SK-N-SH (cell line): ENCODE results near the gene ZNF503. TPM values are rescaled to one million over a fixed set of nuclear protein-coding genes. Genes with fewer than 3 reads are reported as not detected.

Experiments
- CTCF ChIA-PET: fragments of 300-600, 350-600 bp; formaldehyde crosslinking; extraction: SDS; loops from one replicate; lab custom pipeline; 2021; lab: Yijun Ruan, JAX
- POLR2A ChIA-PET: fragments of 350-600 bp; sonication (Branson Sonifier 250); formaldehyde crosslinking; extraction: SDS; loops from one replicate; lab custom pipeline; 2020; ENCODE audit warnings: antibody characterized with exemption, inconsistent platforms; lab: Yijun Ruan, JAX
- DNase-seq: peaks from one replicate; pipeline ENCODE4 v3.0.0; 2012
- H2AFZ ChIP-seq: fragments of 200-600 bp; sonication (generic); 2 replicates; pipeline ENCODE4 v1.8.1; 2016; ENCODE audit warnings: antibody characterized with exemption, mild to moderate bottlenecking, low read depth
- H3F3A ChIP-seq: fragments of 200-600 bp; sonication (generic); replicated peaks from 2 replicates; pipeline ENCODE3; 2016; ENCODE audit warnings: antibody characterized with exemption, mild to moderate bottlenecking; ENCODE audit not compliant: insufficient read depth
- H3K27ac ChIP-seq, 2 experiments: fragments of 200-500 bp in 1 of 2; fragments of 200-600 bp in 1 of 2; sonication (Bioruptor generic) in 1 of 2; sonication (generic), shearing (Covaris generic) in 1 of 2; 2 replicates each; pipeline versions ENCODE4 v1.5.1 to v1.6.1; 2014 to 2016; ENCODE audit warnings: low read depth in 2 of 2, inconsistent platforms in 1 of 2, low read length in 1 of 2, mild to moderate bottlenecking in 1 of 2, mixed read lengths in 1 of 2
- H3K27me3 ChIP-seq: fragments of 200-600 bp; sonication (generic), shearing (Covaris generic); 2 replicates; pipeline ENCODE4 v1.6.1; 2016; ENCODE audit warnings: mixed run types; ENCODE audit not compliant: insufficient read depth
- H3K36me3 ChIP-seq, 2 experiments: fragments of 200-500 bp in 1 of 2; fragments of 200-600 bp in 1 of 2; sonication (Bioruptor generic) in 1 of 2; sonication (generic) in 1 of 2; replicated peaks in 1 of 2; 2 replicates each; pipeline versions ENCODE3 to v1.5.1; 2014 to 2016; ENCODE audit warnings: low read length in 1 of 2, mild to moderate bottlenecking in 1 of 2; ENCODE audit not compliant: insufficient read depth in 2 of 2, control insufficient read depth in 1 of 2
- H3K4me1 ChIP-seq, 2 experiments: fragments of 200-500 bp in 1 of 2; fragments of 200-600 bp in 1 of 2; sonication (Bioruptor generic) in 1 of 2; sonication (generic), shearing (Covaris generic) in 1 of 2; 2 replicates each; pipeline versions ENCODE4 v1.5.1 to v1.6.1; 2014 to 2016; ENCODE audit warnings: low read depth in 1 of 2, low read length in 1 of 2, mixed run types in 1 of 2; ENCODE audit not compliant: insufficient read depth in 2 of 2, control insufficient read depth in 1 of 2
- H3K4me2 ChIP-seq: fragments of 200-600 bp; sonication (generic), shearing (Covaris generic); 2 replicates; pipeline ENCODE4 v1.6.1; 2017; ENCODE audit warnings: mixed run types
- H3K4me3 ChIP-seq, 2 experiments: fragments of 200-500 bp in 1 of 2; fragments of 200-600 bp in 1 of 2; sonication (Bioruptor generic) in 1 of 2; sonication (generic), shearing (Covaris generic) in 1 of 2; 2 replicates each; pipeline versions ENCODE4 v1.5.1 to v1.8.1; 2014 to 2016; ENCODE audit warnings: low read depth in 2 of 2, inconsistent platforms in 1 of 2, low read length in 1 of 2, mild to moderate bottlenecking in 1 of 2, mixed read lengths in 1 of 2, moderate library complexity in 1 of 2
- H3K79me2 ChIP-seq: fragments of 200-600 bp; sonication (generic); 2 replicates; pipeline ENCODE4 v1.8.1; 2017; ENCODE audit warnings: mild to moderate bottlenecking; ENCODE audit not compliant: insufficient read depth
- H3K9ac ChIP-seq: fragments of 200-600 bp; sonication (generic); 2 replicates; pipeline ENCODE4 v1.6.1; 2017; ENCODE audit warnings: mixed run types
- H3K9me2 ChIP-seq: fragments of 200-600 bp; sonication (generic); 2 replicates; pipeline ENCODE4 v1.6.1; 2017; ENCODE audit warnings: mixed run types
- H3K9me3 ChIP-seq: fragments of 200-600 bp; sonication (generic); 2 replicates; pipeline ENCODE4 v1.6.1; 2017; ENCODE audit warnings: mixed run types, mild to moderate bottlenecking, moderate library complexity
- H4K20me1 ChIP-seq: fragments of 200-600 bp; sonication (generic); 2 replicates; pipeline ENCODE4 v1.6.1; 2017; ENCODE audit warnings: mild to moderate bottlenecking, mixed run types; ENCODE audit not compliant: insufficient read depth
- ELF1 ChIP-seq: IDR thresholded peaks from 2 replicates; pipeline ENCODE4 v1.4.0; 2012
- MEF2A ChIP-seq: IDR thresholded peaks from 2 replicates; pipeline ENCODE4 v1.4.0; 2012; ENCODE audit warnings: low read depth, borderline replicate concordance
- NFIC ChIP-seq: IDR thresholded peaks from 2 replicates; pipeline ENCODE4 v1.4.0; 2012; ENCODE audit warnings: borderline replicate concordance
- RCOR1 ChIP-seq: fragments of 150-350 bp; IDR thresholded peaks from 2 replicates; pipeline ENCODE4 v1.6.1; 2017; ENCODE audit warnings: antibody characterized with exemption, low read length
- RFX5 ChIP-seq: IDR thresholded peaks from 2 replicates; pipeline ENCODE4 v1.6.1; 2012; ENCODE audit warnings: mild to moderate bottlenecking, improper control_type of control experiment, low read length
- SIN3A ChIP-seq: IDR thresholded peaks from 2 replicates; pipeline ENCODE4 v1.6.1; 2012; ENCODE audit warnings: low read depth, mild to moderate bottlenecking, low read length, moderate library complexity, borderline replicate concordance
- SMC3 ChIP-seq: IDR thresholded peaks from 2 replicates; pipeline ENCODE4 v1.6.1; 2012; ENCODE audit warnings: low read depth, low read length, improper control_type of control experiment
- TAF1 ChIP-seq: IDR thresholded peaks from 2 replicates; pipeline ENCODE4 v1.6.1; 2012; ENCODE audit warnings: low read depth, mild to moderate bottlenecking, low read length, moderate library complexity, borderline replicate concordance
- TCF12 ChIP-seq: IDR thresholded peaks from 2 replicates; pipeline ENCODE4 v1.4.0; 2012
- WGBS: methylation state at CpG from one replicate; pipeline ENCODE4 v1.1.6; 2017; ENCODE audit warnings: low lambda C conversion rate; 5-methylcytosine and 5-hydroxymethylcytosine counted together
- polyA plus RNA-seq, 3 experiments: library from polyadenylated mRNA; depleted of rRNA; stranded (reverse); fragments of >200 nt; gene quantifications; 2 replicates each; pipeline ENCODE4 v1.2.3, GENCODE V29; 2012
- TF ChIP-seq, protein P1 (sequence below): IDR thresholded peaks from 2 replicates; pipeline ENCODE4 v1.6.1; 2012; ENCODE audit warnings: mild to moderate bottlenecking, low read depth, low read length, moderate library complexity
- TF ChIP-seq, protein P2 (sequence below): fragments of 200-600 bp; sonication (generic); IDR thresholded peaks from 2 replicates; pipeline ENCODE4 v1.6.1; 2017; ENCODE audit warnings: antibody characterized with exemption, mild to moderate bottlenecking, moderate library complexity
- TF ChIP-seq, protein P3 (sequence below): IDR thresholded peaks from 2 replicates; pipeline ENCODE4 v1.4.0; 2012; ENCODE audit warnings: low read depth

ZNF503 gene
- polyA plus RNA-seq, 1 of the 3 experiments (the other 2 are of a cell fraction), result 5.9 TPM

DNA sequence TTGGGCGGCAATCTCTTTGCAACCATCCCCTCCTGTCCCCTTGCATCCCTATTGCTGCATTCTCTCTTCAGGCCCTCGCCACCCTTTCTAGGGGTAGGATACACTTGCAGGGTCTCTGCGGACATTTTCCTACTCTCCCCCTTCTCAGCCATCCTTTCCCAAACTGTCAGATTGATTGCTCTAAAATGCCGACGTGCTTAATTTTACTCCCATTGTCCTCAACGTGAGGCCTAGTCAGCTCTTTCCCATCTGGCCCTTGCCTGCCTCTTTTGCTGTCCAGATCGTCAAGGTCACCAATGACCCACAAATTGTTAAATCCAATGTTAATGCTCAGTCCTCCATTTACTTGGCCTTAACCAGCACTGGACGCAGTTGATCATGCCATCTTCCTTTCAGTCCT, 17.1 kb upstream of the ZNF503 start:
- ChIA-PET POLR2A (no interaction called here), CTCF (no interaction called here)
- no peak for DNase-seq
- Histone ChIP-seq H2AFZ (no peak overlapping the region), H3K9me3 (no peaks in the 10 kb centered on the region), H3K4me3 (no peak overlapping the region), H3K4me1 (no peaks in the 10 kb centered on the region; a peak in 1 of 4 replicates), H3K4me2 (no peak overlapping the region), H3F3A (no peaks in the 10 kb centered on the region), H3K27me3 (no peaks in the 10 kb centered on the region), H3K9ac (no peak overlapping the region), H3K9me2 (no peaks in the 10 kb centered on the region)
- WGBS, result 87% methylated on average over 8 of the region's 8 CpGs
- TF ChIP-seq RFX5 (no peak), TCF12 (no peak), ELF1 (no peak), RCOR1 (no peak), TAF1 (no peak), SIN3A (no peak)
- TF ChIP-seq, protein P1, sequence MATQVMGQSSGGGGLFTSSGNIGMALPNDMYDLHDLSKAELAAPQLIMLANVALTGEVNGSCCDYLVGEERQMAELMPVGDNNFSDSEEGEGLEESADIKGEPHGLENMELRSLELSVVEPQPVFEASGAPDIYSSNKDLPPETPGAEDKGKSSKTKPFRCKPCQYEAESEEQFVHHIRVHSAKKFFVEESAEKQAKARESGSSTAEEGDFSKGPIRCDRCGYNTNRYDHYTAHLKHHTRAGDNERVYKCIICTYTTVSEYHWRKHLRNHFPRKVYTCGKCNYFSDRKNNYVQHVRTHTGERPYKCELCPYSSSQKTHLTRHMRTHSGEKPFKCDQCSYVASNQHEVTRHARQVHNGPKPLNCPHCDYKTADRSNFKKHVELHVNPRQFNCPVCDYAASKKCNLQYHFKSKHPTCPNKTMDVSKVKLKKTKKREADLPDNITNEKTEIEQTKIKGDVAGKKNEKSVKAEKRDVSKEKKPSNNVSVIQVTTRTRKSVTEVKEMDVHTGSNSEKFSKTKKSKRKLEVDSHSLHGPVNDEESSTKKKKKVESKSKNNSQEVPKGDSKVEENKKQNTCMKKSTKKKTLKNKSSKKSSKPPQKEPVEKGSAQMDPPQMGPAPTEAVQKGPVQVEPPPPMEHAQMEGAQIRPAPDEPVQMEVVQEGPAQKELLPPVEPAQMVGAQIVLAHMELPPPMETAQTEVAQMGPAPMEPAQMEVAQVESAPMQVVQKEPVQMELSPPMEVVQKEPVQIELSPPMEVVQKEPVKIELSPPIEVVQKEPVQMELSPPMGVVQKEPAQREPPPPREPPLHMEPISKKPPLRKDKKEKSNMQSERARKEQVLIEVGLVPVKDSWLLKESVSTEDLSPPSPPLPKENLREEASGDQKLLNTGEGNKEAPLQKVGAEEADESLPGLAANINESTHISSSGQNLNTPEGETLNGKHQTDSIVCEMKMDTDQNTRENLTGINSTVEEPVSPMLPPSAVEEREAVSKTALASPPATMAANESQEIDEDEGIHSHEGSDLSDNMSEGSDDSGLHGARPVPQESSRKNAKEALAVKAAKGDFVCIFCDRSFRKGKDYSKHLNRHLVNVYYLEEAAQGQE, result no peak
- TF ChIP-seq, protein P2, sequence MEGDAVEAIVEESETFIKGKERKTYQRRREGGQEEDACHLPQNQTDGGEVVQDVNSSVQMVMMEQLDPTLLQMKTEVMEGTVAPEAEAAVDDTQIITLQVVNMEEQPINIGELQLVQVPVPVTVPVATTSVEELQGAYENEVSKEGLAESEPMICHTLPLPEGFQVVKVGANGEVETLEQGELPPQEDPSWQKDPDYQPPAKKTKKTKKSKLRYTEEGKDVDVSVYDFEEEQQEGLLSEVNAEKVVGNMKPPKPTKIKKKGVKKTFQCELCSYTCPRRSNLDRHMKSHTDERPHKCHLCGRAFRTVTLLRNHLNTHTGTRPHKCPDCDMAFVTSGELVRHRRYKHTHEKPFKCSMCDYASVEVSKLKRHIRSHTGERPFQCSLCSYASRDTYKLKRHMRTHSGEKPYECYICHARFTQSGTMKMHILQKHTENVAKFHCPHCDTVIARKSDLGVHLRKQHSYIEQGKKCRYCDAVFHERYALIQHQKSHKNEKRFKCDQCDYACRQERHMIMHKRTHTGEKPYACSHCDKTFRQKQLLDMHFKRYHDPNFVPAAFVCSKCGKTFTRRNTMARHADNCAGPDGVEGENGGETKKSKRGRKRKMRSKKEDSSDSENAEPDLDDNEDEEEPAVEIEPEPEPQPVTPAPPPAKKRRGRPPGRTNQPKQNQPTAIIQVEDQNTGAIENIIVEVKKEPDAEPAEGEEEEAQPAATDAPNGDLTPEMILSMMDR, result no peak
- TF ChIP-seq, protein P3, sequence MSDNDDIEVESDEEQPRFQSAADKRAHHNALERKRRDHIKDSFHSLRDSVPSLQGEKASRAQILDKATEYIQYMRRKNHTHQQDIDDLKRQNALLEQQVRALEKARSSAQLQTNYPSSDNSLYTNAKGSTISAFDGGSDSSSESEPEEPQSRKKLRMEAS, result no peak
- TF ChIP-seq, all 33 proteins: peak for 0
- Histone ChIP-seq H3K79me2 (no peaks in the 10 kb centered on the region), H4K20me1 (no peaks in the 10 kb centered on the region), H3K27ac (no peak overlapping the region), H3K36me3 (no peaks in the 10 kb centered on the region)

DNA sequence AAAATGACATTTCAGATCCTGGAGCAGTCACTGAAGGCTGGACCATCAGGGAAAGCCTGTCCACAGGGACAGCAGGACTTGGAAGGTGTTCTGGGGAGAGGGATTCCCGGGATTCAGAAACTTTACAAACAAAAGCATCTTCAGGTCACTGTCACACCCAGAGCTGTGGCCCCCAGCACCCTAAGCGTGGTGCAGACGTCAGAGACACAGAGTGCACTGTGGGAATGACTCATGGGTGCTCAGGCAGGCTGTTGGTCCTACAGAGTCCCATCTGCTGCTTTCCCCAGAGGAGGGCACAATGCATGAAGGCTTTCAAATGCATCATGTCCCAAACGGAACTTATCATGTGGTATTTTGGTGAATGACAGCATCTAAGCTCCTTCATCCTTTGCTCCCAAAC, 16.7 kb upstream of the ZNF503 start:
- ChIA-PET CTCF (no interaction called here), POLR2A (no interaction called here)

More for the DNA sequence above, 16.7 kb upstream of the ZNF503 start:
- TF ChIP-seq MEF2A (no peak), NFIC (no peak), SMC3 (no peak)
- Histone ChIP-seq H3K4me3 (no peak overlapping the region), H2AFZ (no peak overlapping the region), H3K4me2 (no peak overlapping the region), H3F3A (no peaks in the 10 kb centered on the region), H3K9ac (no peak overlapping the region), H3K27ac (no peak overlapping the region), H3K27me3 (no peaks in the 10 kb centered on the region), H3K9me2 (no peaks in the 10 kb centered on the region), H3K9me3 (no peaks in the 10 kb centered on the region), H3K4me1 (no peaks in the 10 kb centered on the region; a peak in 1 of 4 replicates), H3K36me3 (no peaks in the 10 kb centered on the region), H3K79me2 (no peaks in the 10 kb centered on the region), H4K20me1 (no peaks in the 10 kb centered on the region)
- 59% methylated on average over 4 of the region's 4 CpGs for WGBS
- no peak for DNase-seq
